Mucosa of stomach (tissue), 1 donor: ENCODE results near the gene GAS7.

Experiments
- H3K27me3 ChIP-seq: one replicate; pipeline ENCODE4 v1.7.0; 2013; ENCODE audit warnings: mild to moderate bottlenecking, low read length; ENCODE audit not compliant: control insufficient read depth, insufficient read depth
- H3K36me3 ChIP-seq: one replicate; pipeline ENCODE4 v1.7.0; 2013; ENCODE audit warnings: low read length; ENCODE audit not compliant: control insufficient read depth, insufficient read depth
- H3K4me1 ChIP-seq: one replicate; pipeline ENCODE4 v1.7.0; 2013; ENCODE audit warnings: mild to moderate bottlenecking, low read length; ENCODE audit not compliant: control insufficient read depth, insufficient read depth
- H3K4me3 ChIP-seq: one replicate; pipeline ENCODE4 v1.7.0; 2013; ENCODE audit warnings: low read length
- H3K9ac ChIP-seq: one replicate; pipeline ENCODE4 v1.7.0; 2013; ENCODE audit warnings: mild to moderate bottlenecking, low read length, moderate library complexity
- H3K9me3 ChIP-seq: one replicate; pipeline ENCODE4 v1.7.0; 2013; ENCODE audit warnings: mild to moderate bottlenecking, low read length, moderate library complexity; ENCODE audit not compliant: control insufficient read depth
- donor health status: Pancreatic carcinoma.

The GAS7 gene

GRCh38 chr17:10091046-10091445 lies 107.4 kb downstream of the GAS7 start:
- H3K4me1 ChIP-seq, result no peaks in the 10 kb centered on the region
- H3K4me3 ChIP-seq, result no peak overlapping the region
- H3K9ac ChIP-seq, result no peak overlapping the region
- no peaks in the 10 kb centered on the region for H3K27me3 ChIP-seq
- H3K36me3 ChIP-seq, result no peaks in the 10 kb centered on the region
- H3K9me3 ChIP-seq, result peaks cover 7% of the 10 kb centered on the region

- Histone ChIP-seq H3K9me3 (peaks cover 7% of the 10 kb centered on the region), H3K36me3 (no peaks in the 10 kb centered on the region), H3K27me3 (no peaks in the 10 kb centered on the region), H3K4me3 (no peak overlapping the region), H3K9ac (no peak overlapping the region), H3K4me1 (no peaks in the 10 kb centered on the region)
Measured at GRCh38 chr17:10089196-10089804, 109.1 kb downstream of the GAS7 start.

GRCh38 chr17:10088444-10088843 lies 110.0 kb downstream of the GAS7 start:
- no peak overlapping the region for H3K9ac ChIP-seq
- no peaks in the 10 kb centered on the region for H3K4me1 ChIP-seq
- H3K4me3 ChIP-seq, result no peak overlapping the region
- no peaks in the 10 kb centered on the region for H3K36me3 ChIP-seq
- H3K9me3 ChIP-seq, result peaks cover 7% of the 10 kb centered on the region
- no peaks in the 10 kb centered on the region for H3K27me3 ChIP-seq

GRCh38 chr17:10087355-10087754 lies 111.1 kb downstream of the GAS7 start:
- Histone ChIP-seq H3K9ac (no peak overlapping the region), H3K4me1 (no peaks in the 10 kb centered on the region), H3K4me3 (no peak overlapping the region), H3K27me3 (no peaks in the 10 kb centered on the region), H3K9me3 (no peaks in the 10 kb centered on the region), H3K36me3 (no peaks in the 10 kb centered on the region)

- H3K9me3 ChIP-seq, result no peaks in the 10 kb centered on the region
- no peaks in the 10 kb centered on the region for H3K36me3 ChIP-seq
- H3K4me1 ChIP-seq, result no peaks in the 10 kb centered on the region
- no peak overlapping the region for H3K4me3 ChIP-seq
- no peaks in the 10 kb centered on the region for H3K27me3 ChIP-seq
- no peak overlapping the region for H3K9ac ChIP-seq
Measured at GRCh38 chr17:10083864-10084263, 114.5 kb downstream of the GAS7 start.

GRCh38 chr17:10082795-10083194 lies 115.6 kb downstream of the GAS7 start:
- H3K9ac ChIP-seq, result no peak overlapping the region
- H3K4me1 ChIP-seq, result no peaks in the 10 kb centered on the region
- H3K27me3 ChIP-seq, result no peaks in the 10 kb centered on the region
- no peak overlapping the region for H3K4me3 ChIP-seq
- no peaks in the 10 kb centered on the region for H3K9me3 ChIP-seq
- no peaks in the 10 kb centered on the region for H3K36me3 ChIP-seq

- H3K27me3 ChIP-seq, result no peaks in the 10 kb centered on the region
- no peak overlapping the region for H3K4me3 ChIP-seq
- no peaks in the 10 kb centered on the region for H3K36me3 ChIP-seq
- no peaks in the 10 kb centered on the region for H3K4me1 ChIP-seq
- no peaks in the 10 kb centered on the region for H3K9me3 ChIP-seq
- no peak overlapping the region for H3K9ac ChIP-seq
Measured at GRCh38 chr17:10081571-10082169, 116.7 kb downstream of the GAS7 start.

GRCh38 chr17:10077561-10078299 lies 120.7 kb downstream of the GAS7 start:
- Histone ChIP-seq H3K9me3 (no peaks in the 10 kb centered on the region), H3K27me3 (no peaks in the 10 kb centered on the region), H3K36me3 (no peaks in the 10 kb centered on the region), H3K9ac (no peak overlapping the region), H3K4me1 (no peaks in the 10 kb centered on the region), H3K4me3 (no peak overlapping the region)

- Histone ChIP-seq H3K4me3 (no peak overlapping the region), H3K27me3 (no peaks in the 10 kb centered on the region), H3K36me3 (no peaks in the 10 kb centered on the region), H3K9ac (no peak overlapping the region), H3K4me1 (no peaks in the 10 kb centered on the region), H3K9me3 (no peaks in the 10 kb centered on the region)
Measured at GRCh38 chr17:10075919-10076318, 122.5 kb downstream of the GAS7 start.

- Histone ChIP-seq H3K9ac (no peak overlapping the region), H3K36me3 (no peaks in the 10 kb centered on the region), H3K27me3 (no peaks in the 10 kb centered on the region), H3K4me1 (no peaks in the 10 kb centered on the region), H3K4me3 (no peak overlapping the region), H3K9me3 (no peaks in the 10 kb centered on the region)
Measured at GRCh38 chr17:10073941-10074340, 124.5 kb downstream of the GAS7 start.

GRCh38 chr17:10072556-10073425 lies 125.6 kb downstream of the GAS7 start:
- Histone ChIP-seq H3K4me3 (no peak overlapping the region), H3K27me3 (no peaks in the 10 kb centered on the region), H3K9me3 (no peaks in the 10 kb centered on the region), H3K9ac (no peak overlapping the region), H3K36me3 (no peaks in the 10 kb centered on the region), H3K4me1 (no peaks in the 10 kb centered on the region)

- no peaks in the 10 kb centered on the region for H3K4me1 ChIP-seq
- H3K9ac ChIP-seq, result no peak overlapping the region
- no peaks in the 10 kb centered on the region for H3K27me3 ChIP-seq
- H3K9me3 ChIP-seq, result no peaks in the 10 kb centered on the region
- no peak overlapping the region for H3K4me3 ChIP-seq
- H3K36me3 ChIP-seq, result no peaks in the 10 kb centered on the region
Measured at GRCh38 chr17:10072086-10072485, 126.3 kb downstream of the GAS7 start.
